Heart left ventricle (tissue), 13 donors: ENCODE measurements around the gene KDM2A.

Source experiments
- POLR2A ChIP-seq, 2 donors: fragments of 450-650 bp; IDR thresholded peaks; one replicate each; pipeline ENCODE4 v1.6.1; 2017; ENCODE audit warnings: antibody characterized with exemption in 2 of 2, mild to moderate bottlenecking in 2 of 2, moderate library complexity in 2 of 2
- TF ChIP-seq, protein P1 (sequence below), 12 donors: fragments of 200-600 bp; sonication (generic) in 4 of 12; IDR thresholded peaks; one replicate each; pipeline versions ENCODE4 v1.5.0 to v1.8.0; 2018 to 2022; ENCODE audit warnings: antibody characterized with exemption in 12 of 12, mild to moderate bottlenecking in 5 of 12
- donor health status: ischemic (EF 13 %, LVEDD 7.1; RV severe dilation, severe dysfunction).
- donor health status: DM: no; HTN: yes; CAD: no.
- donor health status: DM: no; HTN: no; CAD: no.
- donor health status: ischemic (EF 25% LVEDD 6.9; RV normal size, moderate dysfunction).
- donor health status: ischemic (EF 25% LVEDD 5.7; RV mildly dilated, moderate dysfunction).
- donor health status: ischemic (EF 35%, LVEDD 5.7; RV mildly dilated, moderate dysfunction).
- donor health status: nonischemic (EF 11% LVEDD 7.7; RV severe dilation, severe dysfunction).
- donor health status: DM: yes; HTN: yes; CAD: no.
- donor health status: PGD.
- donor health status: ischemic (EF 29% LVEDD 5.4; RV normal size, mild dysfunction).
- donor health status: nonischemic (EF 23%, LVEDD 6.1; RV moderate dilation, normal function).

DNA sequence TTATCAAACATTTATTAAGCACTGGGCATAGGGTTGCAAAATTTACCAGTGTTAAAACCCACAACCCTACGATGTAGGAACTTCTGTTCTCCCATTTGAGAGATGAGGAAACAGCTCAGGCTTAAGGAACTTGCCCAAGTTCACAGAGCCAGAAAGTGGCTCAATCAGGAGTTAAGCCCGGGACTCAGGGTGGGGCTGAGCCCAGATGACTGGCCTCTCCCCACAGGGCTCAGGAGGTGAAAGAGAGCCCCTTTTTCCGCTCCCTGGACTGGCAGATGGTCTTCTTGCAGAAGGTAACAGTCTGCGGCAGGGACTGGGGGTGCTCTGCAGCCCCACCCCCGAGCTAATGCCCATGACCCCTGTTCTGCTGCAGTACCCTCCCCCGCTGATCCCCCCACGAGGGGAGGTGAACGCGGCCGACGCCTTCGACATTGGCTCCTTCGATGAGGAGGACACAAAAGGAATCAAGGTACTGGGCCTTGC is 164.5 kb downstream of the KDM2A start:
- TF ChIP-seq POLR2A (IDR thresholded peaks at IDR 0.05), result no peak
- TF ChIP-seq, protein P1, sequence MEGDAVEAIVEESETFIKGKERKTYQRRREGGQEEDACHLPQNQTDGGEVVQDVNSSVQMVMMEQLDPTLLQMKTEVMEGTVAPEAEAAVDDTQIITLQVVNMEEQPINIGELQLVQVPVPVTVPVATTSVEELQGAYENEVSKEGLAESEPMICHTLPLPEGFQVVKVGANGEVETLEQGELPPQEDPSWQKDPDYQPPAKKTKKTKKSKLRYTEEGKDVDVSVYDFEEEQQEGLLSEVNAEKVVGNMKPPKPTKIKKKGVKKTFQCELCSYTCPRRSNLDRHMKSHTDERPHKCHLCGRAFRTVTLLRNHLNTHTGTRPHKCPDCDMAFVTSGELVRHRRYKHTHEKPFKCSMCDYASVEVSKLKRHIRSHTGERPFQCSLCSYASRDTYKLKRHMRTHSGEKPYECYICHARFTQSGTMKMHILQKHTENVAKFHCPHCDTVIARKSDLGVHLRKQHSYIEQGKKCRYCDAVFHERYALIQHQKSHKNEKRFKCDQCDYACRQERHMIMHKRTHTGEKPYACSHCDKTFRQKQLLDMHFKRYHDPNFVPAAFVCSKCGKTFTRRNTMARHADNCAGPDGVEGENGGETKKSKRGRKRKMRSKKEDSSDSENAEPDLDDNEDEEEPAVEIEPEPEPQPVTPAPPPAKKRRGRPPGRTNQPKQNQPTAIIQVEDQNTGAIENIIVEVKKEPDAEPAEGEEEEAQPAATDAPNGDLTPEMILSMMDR (IDR thresholded peaks at IDR 0.05), result no peak
